HG03342 (cell line): ENCODE data around the gene FOXA3.
"Not testable (repeated sequence)": the region's sequence is repeated elsewhere in the genome, so short reads cannot be mapped to it uniquely, and the experiment has no call there.

Experiments
- ATAC-seq: cut with Tn5 transposase; IDR thresholded peaks from one replicate; pipeline ENCODE4 v1.9.1; 2021; ENCODE audit warnings: mild to moderate bottlenecking, moderate library complexity; ENCODE audit not compliant: unreplicated experiment

Gene FOXA3

DNA sequence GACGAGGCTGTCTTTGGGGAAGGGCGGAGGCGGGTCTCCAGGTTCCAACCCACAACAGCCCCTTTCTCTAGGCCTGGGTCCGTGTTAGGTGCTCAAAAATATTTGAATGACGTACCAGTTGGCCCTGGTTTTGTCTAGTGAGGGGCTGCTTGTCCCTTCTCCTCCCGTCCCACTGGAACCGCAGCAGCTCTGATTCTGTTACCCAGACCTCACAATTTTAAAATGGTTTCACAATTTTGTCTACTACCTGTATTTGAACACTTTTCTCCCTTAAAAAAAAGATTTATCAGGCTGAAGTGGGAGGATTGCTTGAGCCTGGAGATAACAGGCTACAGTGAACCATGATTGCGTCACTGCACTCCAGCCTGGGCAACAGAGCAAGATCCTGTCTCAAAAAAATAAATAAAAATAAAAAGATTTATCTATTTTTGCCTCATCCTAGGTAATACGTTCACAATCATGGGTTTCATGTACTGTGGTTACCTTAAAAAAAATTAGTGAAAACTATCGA lies 23.1 kb downstream of the FOXA3 start:
- ATAC-seq, result no peak

DNA sequence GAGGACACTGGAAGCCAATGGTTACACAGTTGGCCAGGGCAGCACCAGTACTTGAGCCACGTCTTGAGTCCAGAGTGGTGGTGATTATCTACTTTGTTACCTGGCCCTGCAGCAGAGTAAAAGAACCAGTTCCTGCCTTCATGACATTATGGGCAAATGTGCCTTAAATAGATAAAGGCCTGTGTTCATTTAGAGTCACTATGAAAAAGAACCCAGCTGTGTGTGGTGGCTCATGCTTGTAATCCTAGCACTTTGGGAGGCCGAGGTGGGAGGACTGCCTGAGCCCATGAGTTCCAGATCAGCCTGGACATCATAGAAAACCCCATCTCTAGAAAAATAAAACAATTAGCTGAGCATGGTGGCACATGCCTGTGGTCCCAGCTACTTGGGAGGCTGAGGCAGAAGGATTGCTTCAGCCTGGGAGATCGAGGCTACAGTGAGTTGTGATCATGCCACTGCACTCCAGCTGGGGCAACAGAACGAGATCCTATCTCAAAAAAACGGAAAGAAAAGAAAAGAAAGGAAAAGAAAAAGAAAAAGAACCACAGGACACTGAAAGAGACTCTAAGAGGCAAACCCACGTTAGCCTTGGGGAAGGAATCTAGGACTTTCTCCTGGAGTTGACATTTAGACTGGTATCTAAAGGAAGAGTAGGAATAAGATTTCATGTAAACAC lies 25.2 kb downstream of the FOXA3 start:
- no peak for ATAC-seq

DNA sequence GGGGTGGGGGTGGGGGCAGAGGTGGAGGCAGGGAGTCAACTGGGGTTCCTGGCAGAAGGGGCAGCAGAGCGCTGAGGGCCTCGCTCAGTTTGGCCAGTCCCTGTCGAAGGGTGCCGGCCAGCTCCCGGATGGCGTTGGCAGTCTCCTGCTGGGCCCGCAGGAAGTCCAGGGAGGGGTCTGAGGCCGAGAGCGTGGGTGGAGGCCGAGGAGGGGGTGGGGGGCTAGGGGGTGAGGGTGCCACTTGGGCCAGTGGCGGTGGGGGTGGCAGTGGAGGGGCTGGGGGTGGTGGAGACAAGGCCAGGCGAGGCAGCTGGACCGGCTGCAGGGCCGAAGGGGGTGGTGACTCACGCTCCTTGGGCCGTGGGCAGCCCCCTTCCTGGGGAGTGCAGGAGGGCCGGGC lies 26.8 kb downstream of the FOXA3 start:
- ATAC-seq, result no peak

DNA sequence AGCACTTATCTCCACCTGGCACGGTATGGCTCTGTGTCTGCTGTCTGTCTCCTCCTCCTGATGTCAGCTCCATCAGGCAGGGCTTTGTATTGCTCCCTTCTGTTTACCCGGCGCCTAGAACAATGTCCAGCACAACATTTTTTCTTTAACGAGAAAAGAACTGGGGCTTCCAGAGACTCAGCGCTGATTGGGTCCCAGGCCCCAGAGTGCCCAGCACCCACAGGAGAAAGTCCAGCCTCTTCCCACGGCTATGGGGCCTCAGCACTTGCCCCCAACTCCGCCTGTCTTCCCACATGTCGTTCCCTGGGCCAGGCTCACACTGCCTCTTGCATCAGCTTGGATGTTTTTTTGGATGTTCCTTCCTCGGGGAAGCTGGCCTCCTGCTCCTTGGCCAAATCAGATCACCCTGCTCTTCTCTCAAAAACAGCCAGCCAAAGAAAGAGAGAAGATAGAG lies 31.4 kb downstream of the FOXA3 start:
- no peak for ATAC-seq

DNA sequence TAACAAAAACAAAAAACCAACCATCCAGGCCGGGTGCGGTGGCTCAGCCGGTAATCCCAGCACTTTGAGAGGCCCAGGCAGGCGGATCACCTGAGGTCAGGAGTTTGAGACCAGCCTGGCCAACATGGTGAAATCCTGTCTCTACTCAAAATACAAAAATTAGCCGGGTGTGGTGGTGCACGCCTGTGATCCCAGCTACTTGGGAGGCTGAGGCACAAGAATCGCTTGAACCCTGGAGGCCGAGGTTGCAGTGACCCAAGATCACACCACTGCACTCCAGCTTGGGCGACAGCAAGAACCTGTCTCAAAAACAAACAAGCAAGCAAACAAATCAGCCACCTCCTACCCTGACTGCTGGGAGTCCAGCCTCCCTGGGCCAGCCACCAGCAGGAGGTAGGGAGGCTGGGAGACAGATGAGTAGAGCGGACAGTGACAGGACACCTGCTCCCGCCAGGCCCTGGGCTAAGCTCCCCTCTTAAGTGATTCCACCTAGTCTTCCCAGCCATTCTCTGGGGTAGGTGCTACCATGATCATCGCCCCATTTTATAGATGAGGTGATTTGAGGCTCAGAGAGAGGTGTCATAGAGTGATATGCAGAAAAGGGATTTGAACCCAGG lies 32.0 kb downstream of the FOXA3 start:
- not testable (repeated sequence) for ATAC-seq

DNA sequence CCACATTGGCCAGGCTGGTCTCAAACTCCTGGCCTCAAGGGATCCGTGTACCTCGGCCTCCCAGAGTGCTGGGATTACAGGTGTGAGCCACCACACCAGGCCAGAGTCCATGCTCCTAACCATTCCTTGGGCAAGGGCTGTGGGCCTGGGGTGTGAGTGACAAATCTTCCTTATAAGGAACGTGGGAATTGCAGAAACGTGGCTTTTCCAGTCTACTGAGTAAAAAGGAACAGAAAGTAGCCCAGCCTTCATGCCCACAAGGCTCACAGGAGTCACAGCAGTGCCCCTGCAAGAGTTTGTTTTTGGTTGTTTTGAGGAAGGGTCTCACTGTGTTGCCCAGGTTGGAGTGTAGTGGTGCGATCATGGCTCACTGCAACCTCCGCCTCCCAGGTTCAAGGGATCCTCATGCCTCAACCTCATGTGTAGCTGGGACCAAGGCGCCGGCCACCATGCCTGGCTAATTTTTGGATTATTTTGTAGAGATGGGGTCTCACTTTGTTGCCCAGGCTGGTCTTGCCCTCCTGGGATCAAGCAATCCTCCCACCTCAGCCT lies 33.2 kb downstream of the FOXA3 start:
- no peak for ATAC-seq

DNA sequence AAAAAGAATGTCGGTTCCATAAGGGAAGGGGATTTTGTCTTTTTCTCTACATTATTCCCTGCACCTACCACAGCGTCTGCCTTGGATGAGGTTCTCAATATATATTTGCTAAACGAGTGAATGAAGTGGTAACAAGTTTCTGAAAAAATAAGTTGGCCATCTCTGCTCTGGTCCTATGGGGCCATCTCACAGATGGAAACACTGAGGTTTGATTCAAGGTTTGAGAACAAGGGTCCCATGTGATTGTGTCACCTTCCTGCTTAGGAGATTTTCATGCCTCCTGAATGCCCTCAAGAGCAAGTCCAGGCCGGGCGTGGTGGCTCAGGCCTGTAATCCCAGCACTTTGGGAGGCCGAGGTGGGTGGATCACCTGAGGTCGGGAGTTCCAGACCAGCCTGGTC lies 35.1 kb downstream of the FOXA3 start:
- no peak for ATAC-seq

DNA sequence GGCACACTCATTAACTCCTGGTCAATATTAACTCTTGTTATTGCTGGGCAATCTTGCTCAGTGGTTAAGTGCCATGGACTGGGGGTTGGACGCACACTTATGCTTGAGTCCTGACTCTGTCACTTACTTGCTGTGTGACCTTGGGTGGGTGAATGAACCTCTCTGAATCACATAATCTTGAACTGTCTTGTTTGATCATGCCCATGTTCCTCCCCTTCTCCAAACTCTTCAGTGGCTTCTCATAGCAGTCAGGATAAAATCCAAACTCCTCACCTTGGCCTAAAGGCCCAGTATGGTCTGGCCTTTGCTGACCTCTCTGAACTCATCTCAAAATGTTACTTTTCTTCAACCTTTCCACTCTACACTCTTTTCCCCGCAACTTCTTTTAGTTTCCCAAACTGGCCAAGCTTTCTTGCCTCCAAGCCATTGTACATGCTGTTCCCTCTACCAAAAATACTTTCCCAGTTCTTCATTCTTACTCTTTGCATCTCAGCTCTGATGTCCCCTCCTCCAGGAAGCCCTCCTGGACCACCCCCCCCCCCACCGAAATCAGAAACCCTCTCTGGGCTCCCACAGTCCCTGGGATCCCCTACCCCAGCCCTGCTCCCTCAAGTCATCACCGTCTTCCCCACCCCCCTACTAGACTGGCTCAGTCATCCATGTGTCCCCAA lies 35.9 kb downstream of the FOXA3 start:
- no peak for ATAC-seq

DNA sequence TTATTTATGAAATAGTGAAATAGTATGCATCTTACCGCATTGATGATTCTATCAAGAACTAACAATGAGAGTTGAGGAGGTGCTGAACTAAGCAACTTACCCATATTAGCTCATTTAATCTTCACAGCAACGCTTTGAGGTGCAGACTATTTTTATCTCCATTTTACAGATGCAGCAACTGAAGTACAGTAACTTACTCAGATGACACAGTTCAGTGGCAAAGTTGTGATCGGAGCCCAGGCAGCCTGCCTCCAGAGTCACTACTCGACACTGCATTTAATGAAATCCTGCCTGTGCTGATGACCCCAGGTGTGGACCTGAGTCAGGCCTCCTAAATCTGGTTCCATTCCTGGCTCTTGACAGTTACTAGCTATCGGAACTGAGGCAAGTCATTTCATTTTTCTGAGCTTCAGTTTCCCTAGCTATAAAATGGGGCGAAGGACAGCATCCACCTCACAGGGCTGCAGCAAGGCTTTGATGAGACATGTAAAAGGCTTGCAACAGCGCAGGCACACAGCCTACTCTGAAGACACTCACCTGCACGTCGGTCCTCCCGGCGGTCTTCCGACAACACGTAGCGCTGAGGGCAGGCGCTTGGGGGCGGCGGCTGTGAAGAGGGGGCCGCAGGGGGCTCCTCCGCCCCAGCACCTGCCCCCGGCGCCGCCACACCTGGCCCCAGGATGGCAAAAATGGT lies 36.8 kb downstream of the FOXA3 start:
- ATAC-seq, result no peak

DNA sequence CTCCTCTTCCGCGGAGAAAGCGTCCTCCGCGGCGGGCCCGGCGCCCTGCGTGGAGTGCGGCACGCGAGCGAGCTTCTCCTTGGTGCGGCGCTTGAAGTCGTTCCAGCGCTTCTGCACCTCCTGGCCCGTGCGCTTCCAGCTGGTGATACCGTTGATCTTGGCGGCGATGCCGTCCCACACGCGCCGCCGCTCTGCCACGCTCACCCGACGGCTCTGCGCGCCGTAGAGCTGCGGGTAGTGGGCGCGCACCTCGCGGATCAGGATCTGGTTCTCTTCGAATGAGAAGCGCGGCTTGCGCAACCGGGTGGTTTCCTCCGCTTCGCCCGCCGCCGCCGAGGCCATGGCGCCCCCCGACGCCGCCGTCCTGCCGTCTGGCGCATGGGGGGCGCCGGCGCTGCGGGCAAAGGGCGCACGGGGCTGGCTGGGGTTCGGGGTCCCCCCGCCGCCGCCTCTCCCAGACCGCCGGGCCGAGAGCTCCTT lies 37.3 kb downstream of the FOXA3 start:
- no peak for ATAC-seq

DNA sequence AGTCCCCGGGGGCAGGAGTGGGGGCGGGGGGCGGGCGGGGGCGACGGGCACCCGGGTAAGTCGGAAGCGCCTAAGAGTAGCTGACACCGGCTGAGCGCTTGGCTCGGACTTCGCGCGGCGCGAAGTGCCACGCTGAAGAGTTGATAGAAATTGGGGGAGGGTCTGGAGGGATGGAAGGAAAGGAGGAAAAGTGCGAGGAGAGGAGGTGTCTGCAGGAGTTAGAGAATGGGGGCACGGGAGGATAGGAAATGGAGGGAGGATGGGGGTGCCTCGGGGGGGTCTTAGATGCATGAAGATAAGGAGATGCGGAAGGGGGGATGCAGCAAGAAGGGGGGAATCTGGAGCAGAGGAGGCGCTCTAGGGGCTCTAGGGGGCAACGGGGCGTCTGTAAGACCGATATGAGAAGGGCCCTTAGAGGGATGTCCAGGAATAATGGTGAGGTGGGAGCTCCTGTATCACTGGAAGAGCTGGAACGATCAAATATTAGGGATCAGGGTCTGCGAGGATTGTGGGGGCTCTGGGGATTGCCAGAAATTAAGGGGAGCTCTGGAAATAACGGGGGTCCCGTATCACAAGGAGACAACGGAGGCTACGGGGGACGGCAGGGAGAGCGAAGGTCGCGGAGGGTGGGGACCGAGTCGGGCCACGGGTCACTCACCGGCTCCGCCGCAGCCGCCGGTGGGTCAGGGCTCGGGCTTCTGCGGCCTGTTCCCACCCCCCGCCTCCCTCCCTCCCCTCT lies 38.0 kb downstream of the FOXA3 start, which contains the start of gene MYPOP:
MYPOP (minus strand) TSS at position 702 of the 739 bp plus-strand sequence. CDS start 840 bp downstream, outside the sequence.
- no peak for ATAC-seq

DNA sequence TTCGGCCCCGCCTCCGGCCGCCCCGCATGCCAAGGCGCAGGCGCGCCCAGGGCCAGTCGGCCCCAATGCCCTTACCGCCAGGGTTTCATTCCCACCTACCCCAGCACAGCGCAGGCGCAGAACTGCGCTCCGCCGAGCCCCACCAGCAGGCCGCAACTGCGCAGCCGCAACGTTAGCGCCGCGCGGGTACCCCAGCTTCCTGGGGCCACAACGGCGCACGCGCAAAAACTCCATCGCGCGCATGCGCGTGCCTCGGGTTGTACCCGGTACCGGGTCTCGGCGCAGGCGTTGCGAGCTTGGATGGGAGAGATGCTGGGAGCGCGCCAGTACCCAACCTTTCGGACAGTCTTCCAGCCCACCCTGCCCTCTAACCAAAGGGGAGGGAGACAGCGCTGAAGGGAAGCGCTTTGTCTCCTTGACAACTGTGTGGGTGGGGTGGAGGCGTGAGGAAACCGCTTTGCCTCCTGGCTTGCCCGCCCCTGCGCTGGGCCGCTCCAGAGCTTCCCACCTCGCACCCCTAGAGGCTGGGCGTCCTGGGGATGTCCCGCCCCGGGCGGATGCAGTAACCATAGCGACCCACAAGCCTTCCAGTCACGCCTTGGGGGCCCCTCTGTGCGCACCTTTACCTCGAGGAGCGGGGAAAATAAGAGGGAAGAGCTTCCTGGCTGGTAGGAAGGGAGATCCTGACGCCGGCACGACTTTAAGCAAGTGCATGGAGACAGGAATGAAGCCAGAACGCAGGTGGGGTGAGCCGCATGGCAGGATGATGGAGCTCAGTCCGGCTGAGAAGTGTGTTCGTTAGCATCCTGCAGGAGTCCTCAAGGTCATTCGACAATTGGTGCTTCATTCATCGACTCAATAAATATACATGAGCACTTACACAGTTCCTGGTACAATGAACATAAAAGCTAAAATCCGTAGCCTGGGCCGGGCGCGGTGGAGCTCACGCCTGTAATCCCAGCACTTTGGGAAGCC lies 38.8 kb downstream of the FOXA3 start:
- ATAC-seq, result peak; percentile 84

DNA sequence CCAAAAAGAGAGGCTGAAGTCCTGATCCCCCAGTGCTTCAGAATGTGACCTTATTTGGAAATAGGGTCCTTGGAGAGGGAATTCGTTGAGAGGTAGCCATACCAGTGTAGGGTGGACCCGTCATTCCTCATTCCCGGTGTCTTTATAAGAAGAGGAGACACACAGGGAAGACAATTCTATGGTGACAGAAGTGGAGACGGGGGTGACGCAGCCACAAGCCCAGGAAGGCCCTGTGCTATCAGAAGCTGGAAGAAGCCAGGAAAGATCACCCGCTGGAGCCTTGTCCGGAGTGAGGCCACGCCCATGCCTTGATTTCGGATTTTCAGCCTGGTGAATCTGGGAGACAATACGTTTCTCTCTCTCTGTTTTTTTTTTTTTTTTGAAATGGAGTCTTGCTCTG lies 40.9 kb downstream of the FOXA3 start:
- ATAC-seq, result no peak

DNA sequence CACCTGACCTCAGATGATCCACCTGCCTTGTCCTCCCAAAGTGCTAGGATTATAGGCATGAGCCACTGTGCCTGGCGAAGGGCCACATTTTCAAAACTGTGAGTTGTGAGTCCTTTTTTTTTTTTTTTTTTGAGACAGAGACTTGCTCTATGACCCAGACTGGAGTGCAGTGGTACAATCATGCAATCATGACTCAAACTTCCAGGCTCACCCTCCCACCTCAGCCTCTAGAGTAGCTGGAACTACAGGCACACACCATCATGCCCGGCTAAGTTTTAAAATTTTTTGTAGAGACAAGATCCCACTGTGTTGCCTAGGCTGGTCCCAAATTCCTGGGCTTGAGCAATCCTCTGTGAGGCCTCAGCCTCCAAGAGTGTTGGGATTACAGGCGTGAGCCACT lies 42.1 kb downstream of the FOXA3 start:
- ATAC-seq, result no peak

DNA sequence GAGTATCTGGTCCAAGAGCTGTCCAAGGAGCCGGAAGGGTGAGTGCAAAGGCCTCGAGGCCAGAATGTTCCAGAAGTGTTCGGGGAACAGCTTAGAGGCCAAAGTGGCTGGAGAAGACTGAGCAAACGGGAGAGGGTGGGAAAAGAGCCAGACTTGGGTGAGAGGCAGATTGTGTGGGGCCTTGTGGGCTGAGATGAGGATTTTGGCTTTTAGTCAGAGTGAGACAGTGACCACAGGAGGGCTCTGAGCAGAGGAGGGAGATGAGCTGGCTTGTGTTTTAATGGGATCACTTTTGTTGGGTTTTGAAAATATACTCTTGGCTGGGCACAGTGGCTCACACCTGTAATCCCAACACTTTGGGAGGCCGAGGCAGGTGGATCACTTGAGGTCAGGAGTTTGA lies 44.8 kb downstream of the FOXA3 start:
- no peak for ATAC-seq

DNA sequence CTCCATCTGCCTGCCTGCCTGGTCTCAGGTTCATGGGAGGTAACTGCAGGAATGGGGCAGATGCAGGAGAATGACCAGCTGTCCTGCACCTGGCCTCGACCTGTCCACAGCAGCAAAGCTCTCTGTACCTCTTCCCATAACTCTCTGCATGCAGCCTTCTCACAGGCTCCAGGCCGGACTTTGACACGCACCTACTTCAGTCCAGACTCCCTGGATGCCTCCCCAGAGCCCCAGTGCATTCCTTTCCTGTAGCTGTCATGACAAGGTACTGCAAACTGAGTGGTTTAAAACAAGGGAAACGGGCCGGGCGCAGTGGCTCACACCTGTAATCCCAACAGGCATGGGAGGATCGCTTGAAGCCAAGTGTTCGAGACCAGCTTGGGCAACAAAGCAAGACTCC lies 47.2 kb downstream of the FOXA3 start:
- ATAC-seq, result no peak

DNA sequence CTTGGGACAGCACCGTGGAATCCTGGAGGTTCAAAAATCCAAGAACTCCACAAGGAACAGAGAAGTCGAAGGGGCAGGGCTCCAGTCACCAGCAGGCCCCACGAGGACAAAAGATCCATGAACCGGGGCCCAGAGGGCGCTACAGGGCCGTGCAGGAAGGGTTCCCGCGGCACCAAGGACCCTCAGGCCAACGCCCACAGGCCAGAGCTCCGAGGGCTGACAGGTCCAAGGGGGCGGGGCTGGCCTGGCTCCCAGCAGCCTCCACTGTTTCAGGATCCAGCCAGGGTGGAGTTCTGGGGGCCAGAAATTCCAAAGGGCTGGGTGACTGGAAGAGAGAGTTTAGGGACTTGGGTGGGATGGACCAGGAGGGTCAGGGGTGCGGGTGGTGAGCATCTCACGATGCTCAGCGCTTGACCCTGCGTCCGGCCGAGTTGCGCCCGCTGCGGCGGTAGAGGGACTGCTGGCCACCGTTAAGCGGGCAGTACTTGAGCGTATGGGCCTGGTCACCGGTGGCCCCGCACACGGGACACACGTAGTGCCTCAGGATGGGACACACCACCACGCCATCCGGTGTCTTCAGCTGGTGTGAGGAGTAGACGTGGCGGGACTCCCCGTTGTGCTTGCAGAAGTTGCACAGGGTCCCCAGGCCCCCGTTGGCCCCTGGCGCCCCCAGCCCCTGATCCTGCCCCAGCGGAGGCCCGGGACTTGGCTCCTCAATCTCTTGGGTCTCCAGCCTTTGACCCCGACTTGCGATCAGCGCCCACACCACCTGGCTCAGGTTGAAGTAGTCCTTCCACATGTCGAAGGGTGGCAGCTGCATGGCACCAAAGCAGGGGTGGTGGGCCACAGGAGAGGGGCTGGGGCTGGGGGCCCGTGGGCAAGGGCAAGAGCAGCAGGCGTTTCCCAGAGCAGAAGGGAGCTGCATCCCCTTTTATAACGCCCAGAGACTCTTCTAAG lies 50.0 kb downstream of the FOXA3 start, which contains the start of gene NANOS2:
NANOS2 (minus strand) TSS at position 905 of the 957 bp plus-strand sequence; CDS start at position 820, 85 bp downstream.
- no peak for ATAC-seq
